CD4-positive, alpha-beta memory T cell (primary cell): ENCODE data around the gene MACC1. TPM values are rescaled to one million over a fixed set of nuclear protein-coding genes. Genes with fewer than 3 reads are reported as not detected.

Experiments
- CTCF ChIA-PET: fragments of 350-600 bp; sonication (Branson Sonifier 250); formaldehyde crosslinking; loops from one replicate; lab custom pipeline; 2021; ENCODE audit warnings: inconsistent platforms; ENCODE audit not compliant: partially characterized antibody; lab: Charles Lee
- POLR2A ChIA-PET: fragments of 350-600 bp; sonication (Branson Sonifier 250); formaldehyde crosslinking; loops from one replicate; lab custom pipeline; 2021; ENCODE audit not compliant: partially characterized antibody; lab: Charles Lee
- DNase-seq, 5 donors: peaks; one replicate each; pipeline versions ENCODE4 v3.0.0 to v3.0.0-alpha.2; 2020 to 2022; ENCODE audit warnings: mixed read lengths in 1 of 5
- H3K27ac ChIP-seq: one replicate; pipeline ENCODE4 v1.7.0; 2013; ENCODE audit warnings: low read depth, low read length
- H3K27me3 ChIP-seq: 2 replicates; pipeline ENCODE4 v1.7.0; 2013; ENCODE audit warnings: mild to moderate bottlenecking, low read length, moderate library complexity; ENCODE audit not compliant: insufficient read depth
- H3K36me3 ChIP-seq: 2 replicates; pipeline ENCODE4 v1.7.0; 2013; ENCODE audit warnings: mild to moderate bottlenecking, low read length, moderate library complexity; ENCODE audit not compliant: insufficient read depth
- H3K4me1 ChIP-seq: 2 replicates; pipeline ENCODE4 v1.7.0; 2013; ENCODE audit warnings: mild to moderate bottlenecking, low read length, moderate library complexity; ENCODE audit not compliant: insufficient read depth
- H3K4me3 ChIP-seq, 2 donors: one replicate each; pipeline ENCODE4 v1.7.0; 2013; ENCODE audit warnings: low read length in 2 of 2, mild to moderate bottlenecking in 1 of 2
- H3K9me3 ChIP-seq, 2 donors: one replicate each; pipeline ENCODE4 v1.7.0; 2013; ENCODE audit warnings: low read length in 2 of 2, control low read depth in 1 of 2; ENCODE audit not compliant: control insufficient read depth in 1 of 2
- H3K27ac Mint-ChIP-seq, 7 donors: one replicate each; pipeline ENCODE4 v1.8.0; 2020 to 2021; ENCODE audit warnings: mixed read lengths in 7 of 7, mild to moderate bottlenecking in 6 of 7, inconsistent platforms in 3 of 7, moderate library complexity in 3 of 7
- H3K27me3 Mint-ChIP-seq, 2 donors: one replicate each; pipeline ENCODE4 v1.8.0; 2020 to 2021; ENCODE audit warnings: mixed read lengths in 2 of 2
- H3K36me3 Mint-ChIP-seq, 2 donors: one replicate each; pipeline ENCODE4 v1.8.0; 2020 to 2021; ENCODE audit warnings: mixed read lengths in 2 of 2, inconsistent platforms in 1 of 2, mild to moderate bottlenecking in 1 of 2
- H3K4me1 Mint-ChIP-seq, 4 donors: one replicate each; pipeline ENCODE4 v1.8.0; 2020 to 2021; ENCODE audit warnings: mixed read lengths in 4 of 4, mild to moderate bottlenecking in 1 of 4
- H3K4me3 Mint-ChIP-seq, 8 donors: one replicate each; pipeline ENCODE4 v1.8.0; 2020 to 2021; ENCODE audit warnings: mixed read lengths in 8 of 8, mild to moderate bottlenecking in 7 of 8, moderate library complexity in 6 of 8, inconsistent platforms in 3 of 8
- H3K9me3 Mint-ChIP-seq, 8 donors: one replicate each; pipeline ENCODE4 v1.8.0; 2020 to 2021; ENCODE audit warnings: mixed read lengths in 8 of 8, mild to moderate bottlenecking in 5 of 8, inconsistent platforms in 3 of 8, moderate library complexity in 1 of 8
- intact Hi-C: fragments of 100-400 bp; cut with micrococcal nuclease; formaldehyde crosslinking; loops from one replicate; pipeline ENCODE4 v1.15.1; 2023
- polyA plus RNA-seq, 2 donors: library from polyadenylated mRNA; unstranded; fragments of 300-500 nt; fragmentation: Illumina TruSeq; gene quantifications; one replicate each; pipeline ENCODE4 v1.2.3, GENCODE V29; 2021
- total RNA-seq, 2 experiments: library from RNA; stranded (reverse); gene quantifications; one replicate each; pipeline ENCODE4 v1.2.3, GENCODE V29; 2021

Gene MACC1
- total and polyA plus RNA-seq, 4 experiments from 2014 or later = 0.05 to 0.09 TPM; not detected in 2

DNA sequence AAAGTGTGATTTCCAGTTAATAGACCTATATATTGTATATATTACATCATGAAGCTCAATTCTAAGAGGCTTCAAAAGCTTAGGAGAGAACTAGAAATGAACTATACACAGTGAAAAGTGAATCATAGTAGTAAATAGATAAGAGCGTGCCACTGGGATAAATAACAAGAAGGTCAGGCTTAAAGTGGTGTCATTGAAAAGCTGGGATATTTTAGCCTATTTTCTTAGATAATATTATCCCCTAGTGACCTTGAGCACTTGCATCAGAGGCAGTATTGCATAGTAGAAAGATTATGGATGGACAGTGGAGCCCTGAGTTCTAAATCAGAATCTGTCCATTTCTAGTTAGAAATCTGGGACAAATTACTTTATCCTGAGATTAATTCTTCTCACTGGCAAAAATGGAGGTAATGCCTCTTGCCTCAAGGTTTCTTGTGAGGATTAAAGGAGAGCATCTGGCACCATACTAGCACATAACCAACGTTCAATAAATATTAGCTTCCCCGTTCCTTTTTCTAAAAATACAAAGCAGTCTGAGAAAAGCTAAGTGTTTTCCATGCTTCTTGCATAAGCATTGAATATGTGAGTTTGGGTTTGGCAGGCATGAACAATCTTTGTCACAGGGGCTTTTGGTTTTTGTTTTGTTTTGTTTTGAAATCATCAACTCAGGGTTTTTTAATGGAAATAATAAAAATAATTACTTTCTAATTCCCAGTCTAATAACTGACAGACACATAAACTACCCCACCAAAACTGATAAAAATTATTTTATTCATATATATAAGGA, 27.3 kb upstream of the MACC1 start:
- H3K9me3 Mint-ChIP-seq = peaks cover 0 to 2% (median 0%) of the 10 kb centered on the region in 8 donors
- Histone ChIP-seq H3K4me3 (no peak overlapping the region), H3K4me1 (no peaks in the 10 kb centered on the region), H3K9me3 (no peaks in the 10 kb centered on the region), H3K27ac (no peak overlapping the region), H3K36me3 (no peaks in the 10 kb centered on the region), H3K27me3 (no peaks in the 10 kb centered on the region)
- H3K27me3 Mint-ChIP-seq = peaks cover 0 to 1% of the 10 kb centered on the region in 2 donors
- H3K27ac Mint-ChIP-seq = no peak overlapping the region
- H3K4me3 Mint-ChIP-seq = no peak overlapping the region
- POLR2A ChIA-PET = no interaction called here
- H3K4me1 Mint-ChIP-seq = no peaks in the 10 kb centered on the region
- CTCF ChIA-PET = no interaction called here
- DNase-seq = no peak
- H3K36me3 Mint-ChIP-seq = no peaks in the 10 kb centered on the region
- intact Hi-C loops = no loop called here

DNA sequence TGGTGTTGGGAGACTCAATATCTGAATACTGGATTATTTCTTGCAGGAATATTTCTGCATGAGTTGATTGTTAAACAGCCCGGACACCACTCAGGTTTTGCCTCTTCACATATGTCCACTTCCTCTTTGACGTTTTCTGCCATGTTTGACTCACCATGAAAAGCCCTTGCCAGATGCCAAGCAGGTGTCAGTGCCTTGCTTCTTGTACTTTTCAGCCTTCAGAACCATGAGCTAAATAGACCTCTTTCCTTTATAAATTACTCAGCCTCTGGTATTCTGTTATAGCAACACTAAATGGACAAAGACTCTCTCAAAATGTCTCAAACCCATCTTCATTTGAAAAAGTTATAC, 24.7 kb upstream of the MACC1 start:
- CTCF ChIA-PET = no interaction called here
- intact Hi-C loops = no loop called here
- Mint-ChIP-seq H3K36me3 (no peaks in the 10 kb centered on the region), H3K27me3 (peaks cover 0 to under 1% of the 10 kb centered on the region in 2 donors), H3K27ac (no peak overlapping the region), H3K4me1 (no peaks in the 10 kb centered on the region), H3K9me3 (peaks cover 0 to 2% (median 0%) of the 10 kb centered on the region in 8 donors), H3K4me3 (no peak overlapping the region)
- POLR2A ChIA-PET = no interaction called here
- no peak for DNase-seq
- H3K36me3 ChIP-seq = no peaks in the 10 kb centered on the region
- no peaks in the 10 kb centered on the region for H3K27me3 ChIP-seq
- no peak overlapping the region for H3K27ac ChIP-seq
- no peaks in the 10 kb centered on the region for H3K4me1 ChIP-seq
- no peak overlapping the region for H3K4me3 ChIP-seq
- no peaks in the 10 kb centered on the region for H3K9me3 ChIP-seq

DNA sequence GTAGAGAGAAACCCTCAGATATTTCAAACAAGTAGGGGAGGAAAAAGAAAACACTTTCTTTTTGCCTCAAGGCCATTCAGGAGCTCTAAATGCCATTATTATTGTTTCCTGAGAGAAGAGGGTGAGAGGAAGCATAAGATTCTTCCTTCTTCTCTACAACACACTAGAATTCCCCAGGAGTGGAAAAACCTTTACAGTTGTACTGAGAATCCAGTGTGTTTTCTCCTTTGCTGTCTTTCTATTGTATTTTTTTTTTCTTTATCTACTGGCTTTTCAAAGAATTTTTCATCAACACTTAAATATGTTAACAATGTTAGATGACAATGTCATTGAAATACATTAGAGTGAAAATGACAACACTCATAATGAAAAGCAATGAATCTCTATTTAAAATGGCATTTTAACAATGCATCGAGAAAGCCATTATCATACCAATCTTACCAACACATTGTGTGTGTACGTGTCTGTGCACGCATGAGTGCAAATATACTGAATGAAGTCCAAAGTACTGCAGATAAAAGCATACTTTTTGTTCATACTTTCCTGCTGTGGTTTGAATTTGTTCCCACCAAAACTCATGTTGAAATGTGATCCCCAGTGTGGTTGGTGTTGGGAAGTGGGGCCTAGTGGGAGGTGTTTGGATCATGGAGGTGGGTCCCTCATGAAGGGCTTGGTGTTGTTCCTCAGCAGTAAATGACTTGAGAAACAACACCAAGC, 24.2 kb upstream of the MACC1 start:
- DNase-seq = no peak
- ChIA-PET CTCF (no interaction called here), POLR2A (no interaction called here)
- H3K4me1 ChIP-seq = no peaks in the 10 kb centered on the region
- no peaks in the 10 kb centered on the region for H3K4me1 Mint-ChIP-seq
- no peaks in the 10 kb centered on the region for H3K27me3 ChIP-seq
- no peak overlapping the region for H3K4me3 ChIP-seq
- intact Hi-C loops = no loop called here
- H3K36me3 ChIP-seq = no peaks in the 10 kb centered on the region
- H3K27ac ChIP-seq = no peak overlapping the region
- H3K4me3 Mint-ChIP-seq = no peak overlapping the region
- H3K36me3 Mint-ChIP-seq = no peaks in the 10 kb centered on the region
- peaks cover 0 to 2% (median 0%) of the 10 kb centered on the region in 8 donors for H3K9me3 Mint-ChIP-seq
- no peaks in the 10 kb centered on the region for H3K27me3 Mint-ChIP-seq
- H3K9me3 ChIP-seq = no peaks in the 10 kb centered on the region
- H3K27ac Mint-ChIP-seq = no peak overlapping the region

DNA sequence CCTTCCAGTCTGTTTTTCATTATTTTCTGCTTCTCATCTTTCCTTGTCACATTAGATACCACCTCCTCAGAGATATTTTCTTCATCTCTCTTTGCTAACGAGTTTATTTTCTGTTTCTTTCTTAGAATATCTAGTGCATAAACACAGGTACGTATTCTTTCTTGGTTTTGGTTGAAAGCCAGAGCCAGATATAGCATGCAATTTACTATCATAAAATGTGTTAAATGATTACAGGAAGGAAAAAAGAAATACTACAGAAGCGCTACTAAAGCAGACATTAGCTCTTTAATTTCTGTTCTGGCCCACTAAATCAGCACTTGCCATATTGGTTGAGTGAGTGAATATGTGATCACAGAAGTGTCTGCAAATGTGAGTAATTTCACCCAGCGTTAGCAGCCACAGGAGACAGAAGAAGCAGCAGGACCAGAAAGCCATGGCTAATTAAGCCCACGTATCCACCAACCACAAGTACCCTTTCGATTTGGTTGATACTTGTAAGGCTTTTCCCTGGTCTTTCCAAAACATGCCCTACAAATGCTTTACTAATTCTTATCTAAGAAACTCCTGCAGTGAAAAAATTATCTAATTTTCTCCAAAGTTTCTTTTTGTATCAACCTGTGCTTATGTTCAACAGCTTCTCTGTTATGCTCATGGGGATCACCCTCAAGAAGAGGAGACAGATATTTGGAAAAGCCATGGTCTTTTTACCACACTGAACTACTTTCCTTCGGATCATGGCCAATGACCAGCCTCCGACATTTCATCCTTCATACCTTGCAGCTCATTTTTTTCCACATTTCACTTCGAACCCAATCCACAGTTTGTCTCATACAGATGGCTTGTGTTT, 23.1 kb upstream of the MACC1 start:
- H3K4me3 Mint-ChIP-seq = no peak overlapping the region
- ChIA-PET CTCF (no interaction called here), POLR2A (no interaction called here)
- H3K4me1 Mint-ChIP-seq = no peaks in the 10 kb centered on the region
- peaks cover 0 to 4% (median 0%) of the 10 kb centered on the region in 8 donors for H3K9me3 Mint-ChIP-seq
- H3K9me3 ChIP-seq = no peaks in the 10 kb centered on the region
- H3K36me3 Mint-ChIP-seq = no peaks in the 10 kb centered on the region
- H3K27me3 ChIP-seq = no peaks in the 10 kb centered on the region
- no peaks in the 10 kb centered on the region for H3K4me1 ChIP-seq
- peak overlapping the region in 1 of 7 donors; percentile 28 for H3K27ac Mint-ChIP-seq
- no peak overlapping the region for H3K27ac ChIP-seq
- DNase-seq = no peak
- H3K27me3 Mint-ChIP-seq = peaks cover 0 to 2% of the 10 kb centered on the region in 2 donors
- no peak overlapping the region for H3K4me3 ChIP-seq
- no peaks in the 10 kb centered on the region for H3K36me3 ChIP-seq
- intact Hi-C loops = no loop called here

DNA sequence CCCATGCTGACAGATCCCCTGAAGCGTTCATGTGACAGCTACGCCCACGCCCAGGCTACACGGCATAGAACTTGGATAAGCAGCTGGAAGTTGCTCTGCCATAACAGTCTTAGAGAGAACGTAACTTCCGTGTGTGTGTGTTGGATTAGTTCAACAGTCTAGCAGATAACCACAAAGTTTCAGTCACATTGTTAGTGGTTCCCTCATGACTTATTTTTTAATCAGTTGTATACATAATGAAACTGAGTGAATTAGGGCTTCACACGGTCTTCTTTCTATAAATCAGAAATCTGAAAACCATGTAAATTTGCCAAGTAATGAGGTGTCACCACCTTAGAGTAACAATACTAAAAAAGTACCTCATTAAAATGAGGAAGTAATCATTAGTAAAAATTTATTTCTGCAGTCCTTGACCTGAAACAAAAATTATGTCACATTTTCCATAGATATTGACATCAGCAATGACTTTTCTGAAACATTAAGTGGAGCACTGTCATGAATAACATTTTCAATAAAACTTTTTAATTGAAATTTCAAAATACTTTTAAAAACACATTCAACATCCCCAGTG, 21.7 kb upstream of the MACC1 start:
- DNase-seq = no peak
- H3K27ac Mint-ChIP-seq = peak overlapping the region in 1 of 7 donors; percentile 54

DNA sequence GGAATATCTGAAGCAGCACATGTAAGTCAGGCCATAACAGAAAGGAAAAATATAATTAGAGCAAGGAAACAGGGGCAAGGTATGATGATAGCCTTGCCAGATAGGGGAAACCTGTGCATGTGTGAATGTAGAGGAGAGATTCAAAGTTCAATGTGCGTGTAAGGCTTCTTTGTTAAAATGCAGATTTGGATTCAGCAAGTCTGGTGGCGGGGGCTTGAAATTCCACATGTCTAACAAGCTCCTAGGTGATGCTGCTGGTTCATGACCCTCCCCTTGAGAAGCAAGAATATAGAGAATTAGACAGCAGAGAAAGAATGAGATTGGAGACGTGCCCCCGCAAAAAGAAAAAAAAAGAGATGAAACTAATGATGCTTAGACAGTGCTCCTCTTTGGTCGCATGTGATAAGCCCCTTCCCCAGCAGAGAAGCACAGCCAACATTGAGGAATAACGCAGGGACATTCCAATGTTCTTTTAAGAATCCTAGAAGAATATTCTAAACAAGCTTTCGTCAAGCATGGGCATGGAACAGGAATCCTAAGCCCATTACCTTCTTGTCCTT, 21.1 kb upstream of the MACC1 start:
- Mint-ChIP-seq H3K27me3 (peaks cover 0 to 2% of the 10 kb centered on the region in 2 donors), H3K27ac (peak overlapping the region in 1 of 7 donors; percentile 54), H3K36me3 (no peaks in the 10 kb centered on the region), H3K9me3 (peaks cover 0 to 4% (median 0%) of the 10 kb centered on the region in 8 donors), H3K4me3 (no peak overlapping the region), H3K4me1 (no peaks in the 10 kb centered on the region)
- POLR2A ChIA-PET = no interaction called here
- no peaks in the 10 kb centered on the region for H3K9me3 ChIP-seq
- no peaks in the 10 kb centered on the region for H3K4me1 ChIP-seq
- intact Hi-C loops = no loop called here
- no peaks in the 10 kb centered on the region for H3K27me3 ChIP-seq
- H3K27ac ChIP-seq = no peak overlapping the region
- no peaks in the 10 kb centered on the region for H3K36me3 ChIP-seq
- CTCF ChIA-PET = no interaction called here
- DNase-seq = no peak
- no peak overlapping the region for H3K4me3 ChIP-seq

More for the DNA sequence above, 21.7 kb upstream of the MACC1 start:
- Histone ChIP-seq H3K36me3 (no peaks in the 10 kb centered on the region), H3K4me3 (no peak overlapping the region), H3K27ac (no peak overlapping the region), H3K4me1 (no peaks in the 10 kb centered on the region), H3K27me3 (no peaks in the 10 kb centered on the region), H3K9me3 (no peaks in the 10 kb centered on the region)
- POLR2A ChIA-PET = no interaction called here
- CTCF ChIA-PET = no interaction called here
- intact Hi-C loops = no loop called here
- Mint-ChIP-seq H3K4me1 (no peaks in the 10 kb centered on the region), H3K27me3 (peaks cover 0 to 2% of the 10 kb centered on the region in 2 donors), H3K4me3 (no peak overlapping the region), H3K36me3 (no peaks in the 10 kb centered on the region), H3K9me3 (peaks cover 0 to 4% (median 0%) of the 10 kb centered on the region in 8 donors)
